ENCODE results near the gene GATAD2B.
"Not testable (repeated sequence)": the region's sequence is repeated elsewhere in the genome, so short reads cannot be mapped to it uniquely, and the experiment has no call there.

The GATAD2B gene

DNA sequence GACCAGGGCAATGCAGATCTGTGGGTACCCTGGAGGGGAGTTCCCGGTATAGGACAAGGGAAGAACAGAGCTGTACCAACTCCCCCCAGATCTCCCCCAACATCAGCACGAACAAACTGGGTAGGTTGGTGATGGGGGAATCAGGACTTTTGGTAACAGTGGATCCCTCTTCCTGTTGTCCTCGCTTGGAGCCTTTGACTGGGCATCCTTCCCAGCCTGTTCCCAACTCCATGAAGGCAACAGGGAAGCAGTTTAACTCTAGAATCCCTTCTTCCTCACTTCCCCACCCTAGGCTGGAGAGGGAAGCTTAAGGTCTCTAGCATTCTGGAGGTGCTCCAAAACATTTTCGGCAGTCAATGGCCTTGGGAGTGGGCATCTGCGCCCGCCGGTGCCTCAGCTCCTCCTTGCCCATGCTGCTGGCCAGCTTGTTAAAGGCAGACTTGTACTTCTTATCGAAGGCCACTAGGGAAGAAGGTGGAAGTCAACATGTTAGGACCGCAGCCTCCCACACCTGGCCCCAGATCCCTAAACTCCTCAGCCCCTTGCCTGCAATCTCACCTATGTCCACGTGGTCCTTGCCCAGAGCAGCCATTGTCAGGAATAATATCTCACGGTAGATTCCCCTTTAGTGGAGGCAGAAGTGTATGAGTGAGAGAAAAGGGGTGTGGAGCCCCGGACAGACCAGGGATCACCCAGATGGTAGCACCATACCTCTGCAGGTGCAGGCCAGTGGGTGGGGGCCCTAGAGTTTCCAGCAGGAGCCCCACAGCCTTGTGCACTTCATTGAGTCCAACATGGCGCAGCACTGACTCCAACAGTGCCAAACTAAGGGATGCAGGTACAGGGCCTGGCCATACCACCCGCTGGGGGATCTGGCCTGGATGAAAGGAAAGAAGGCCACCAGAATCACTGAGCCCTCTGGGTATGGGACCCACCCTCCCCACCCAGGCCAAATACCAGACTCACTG lies 7.5 kb upstream of the GATAD2B start:
- DNase-seq (ENCODE audit: insufficient read length, low spot score) (no peak), FAIRE-seq (no peak)

DNA sequence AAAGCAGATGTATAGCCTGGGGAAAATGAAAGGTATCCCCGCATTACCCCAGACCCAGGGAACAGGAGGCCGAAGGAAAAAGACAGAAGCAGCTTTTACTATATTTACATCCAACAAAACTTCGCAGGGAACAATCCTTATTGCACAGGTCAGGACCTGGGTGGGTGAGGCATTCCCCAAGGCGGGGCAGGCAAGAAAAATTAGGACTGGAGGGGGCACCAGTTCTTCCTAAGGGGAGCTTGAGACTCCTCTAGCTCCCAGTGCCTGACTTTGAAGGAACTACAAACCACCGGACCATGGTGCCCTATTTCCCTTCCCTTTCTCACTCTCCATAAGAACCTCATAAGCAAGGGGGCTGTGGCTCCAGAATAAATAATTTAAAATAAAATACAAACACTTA lies 6.7 kb upstream of the GATAD2B start:
- DNase-seq (ENCODE audit: insufficient read length, low spot score) (no peak), FAIRE-seq (no peak)
- TF ChIP-seq POLR2A (IDR thresholded peaks at IDR 0.05; ENCODE audit: low read depth, low read length), result no peak

More for the DNA sequence above, 7.5 kb upstream of the GATAD2B start:
- TF ChIP-seq POLR2A (IDR thresholded peaks at IDR 0.05; ENCODE audit: low read depth, low read length), result no peak

DNA sequence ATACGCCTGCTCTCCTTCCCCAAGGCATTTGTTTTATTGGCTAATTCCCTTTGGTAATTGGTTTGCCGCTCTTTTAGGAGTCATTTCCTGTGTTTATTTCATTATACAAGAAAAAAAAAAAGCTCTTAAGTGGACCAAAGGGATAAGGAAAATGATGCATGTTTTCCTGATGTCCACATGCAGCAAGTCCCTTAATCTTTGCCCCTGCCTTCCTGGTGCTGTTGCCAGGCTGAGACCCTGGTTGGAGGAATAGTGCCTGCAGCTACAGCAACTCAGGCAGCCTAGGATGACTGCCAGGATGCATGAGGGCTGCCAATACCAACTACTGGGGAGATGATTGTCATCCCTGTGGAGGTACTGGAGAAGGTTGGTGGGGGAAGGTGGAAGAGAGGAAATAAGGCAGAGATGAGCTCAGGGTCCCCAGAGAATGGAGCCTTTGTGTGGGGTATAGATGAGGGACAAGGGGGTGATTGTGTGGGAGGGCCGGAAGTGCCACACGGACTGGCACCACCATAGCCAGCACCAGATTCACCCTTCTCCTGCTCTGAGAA lies 6.1 kb upstream of the GATAD2B start:
- DNase-seq (ENCODE audit: insufficient read length, low spot score) (no peak), FAIRE-seq (no peak)
- TF ChIP-seq POLR2A (IDR thresholded peaks at IDR 0.05; ENCODE audit: low read depth, low read length), result no peak

DNA sequence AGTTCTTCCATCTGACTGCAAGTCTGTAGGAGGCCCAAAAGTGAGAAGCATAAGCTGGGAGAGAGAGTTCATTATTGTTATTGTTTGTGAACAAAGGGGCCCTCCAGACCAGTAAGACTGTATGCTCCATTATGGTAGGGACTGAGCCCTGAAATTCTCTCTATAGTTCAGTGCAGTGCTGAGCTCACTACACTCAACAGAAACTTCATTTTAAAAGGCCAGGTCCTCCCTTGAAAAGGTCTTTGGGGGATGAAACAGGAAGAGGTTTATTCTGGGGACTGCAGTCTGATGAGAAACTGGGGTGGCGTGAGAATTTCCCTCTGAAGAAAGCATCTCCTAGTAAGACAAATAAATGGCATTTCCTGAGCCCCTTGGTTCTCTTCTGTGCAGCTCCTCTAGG lies 5.5 kb upstream of the GATAD2B start:
- TF ChIP-seq POLR2A (IDR thresholded peaks at IDR 0.05; ENCODE audit: low read depth, low read length), result no peak
- FAIRE-seq (no peak), DNase-seq (ENCODE audit: insufficient read length, low spot score) (no peak)

DNA sequence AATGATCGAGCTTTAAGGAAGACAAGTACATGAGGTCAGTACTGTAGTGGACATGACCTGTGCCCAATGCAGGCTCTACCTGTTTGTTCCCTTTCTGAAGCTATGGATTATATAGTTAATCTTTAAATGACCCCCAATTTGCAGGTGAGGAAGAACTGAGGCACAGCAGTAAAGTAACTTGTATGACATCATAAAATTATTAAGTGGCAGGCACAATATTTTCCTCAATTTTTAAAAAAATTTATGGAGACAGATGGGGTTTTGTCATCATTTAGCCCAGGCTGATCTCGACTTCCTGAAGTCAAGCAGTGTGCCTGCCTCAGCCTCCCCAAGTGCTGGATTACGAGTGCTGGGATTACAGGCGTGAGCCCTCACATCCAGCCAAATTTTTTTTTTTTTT lies 3.6 kb upstream of the GATAD2B start:
- no peak for TF ChIP-seq POLR2A (IDR thresholded peaks at IDR 0.05; ENCODE audit: low read depth, low read length)
- FAIRE-seq (no peak), DNase-seq (ENCODE audit: insufficient read length, low spot score) (no peak)

DNA sequence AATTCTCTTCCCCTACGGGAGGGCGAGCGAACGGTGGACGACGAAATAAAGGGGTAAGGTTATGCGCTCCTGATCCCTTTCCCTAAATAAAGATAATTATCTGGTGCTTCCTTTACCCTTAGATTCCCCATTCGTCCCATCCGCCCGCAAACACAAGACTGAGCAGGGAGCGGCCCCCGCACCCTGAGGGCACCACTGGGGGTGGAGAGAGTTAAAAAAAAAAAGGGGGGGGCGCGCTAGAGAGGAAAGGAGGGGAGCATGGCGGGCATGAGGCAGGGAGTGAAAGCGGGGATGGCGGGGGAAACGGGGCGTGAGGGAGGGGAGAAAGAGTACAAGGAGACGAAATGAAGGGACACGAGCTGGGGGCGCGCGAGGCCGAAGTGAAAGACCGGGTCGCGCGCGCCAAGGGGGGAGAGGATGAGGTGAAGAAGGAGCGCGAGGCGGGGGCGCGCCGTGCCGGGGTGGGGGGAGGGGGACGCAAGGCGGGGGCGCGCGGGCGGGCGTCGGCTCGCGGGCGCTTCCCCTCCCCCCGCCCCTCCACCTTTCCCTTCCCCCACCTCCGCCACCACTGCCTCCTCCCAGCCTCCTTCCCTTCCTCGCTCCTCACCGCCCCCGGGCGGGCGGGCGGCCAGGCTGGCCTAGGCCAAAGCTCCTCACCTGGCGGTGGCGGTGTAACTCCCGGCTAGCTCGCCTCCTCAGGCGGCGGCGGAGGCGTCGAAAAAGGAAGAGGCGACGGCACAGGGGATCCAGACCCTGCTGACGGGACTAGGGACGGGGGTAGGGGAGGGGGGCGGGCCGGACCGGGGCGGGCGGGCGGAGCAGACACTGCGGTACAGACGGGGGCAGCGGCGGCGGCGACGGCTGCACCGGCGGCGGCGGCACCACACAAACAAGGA lies 448 bp downstream of the GATAD2B start:
- DNase-seq (ENCODE audit: insufficient read length, low spot score) (no peak), FAIRE-seq (no peak)
- TF ChIP-seq POLR2A (IDR thresholded peaks at IDR 0.05; ENCODE audit: low read depth, low read length), result 0 out of 2 replicates have a peak, but pooled peaks have one; percentile 30

DNA sequence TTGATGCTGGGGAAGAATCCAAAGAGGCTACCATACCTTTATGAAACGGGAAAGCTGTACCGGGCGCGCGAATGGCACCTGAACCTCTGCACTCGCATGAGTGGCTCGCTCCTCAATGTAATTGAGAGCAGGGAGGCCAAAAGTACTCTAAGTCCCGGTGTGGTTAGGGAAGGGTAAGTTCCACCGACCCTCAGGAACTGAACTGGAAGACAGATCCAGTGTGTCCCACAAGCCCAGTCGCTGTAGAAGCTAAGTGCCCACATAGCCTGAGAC lies 1.0 kb downstream of the GATAD2B start:
- FAIRE-seq (no peak), DNase-seq (ENCODE audit: insufficient read length, low spot score) (no peak)
- TF ChIP-seq POLR2A (IDR thresholded peaks at IDR 0.05; ENCODE audit: low read depth, low read length), result no peak

DNA sequence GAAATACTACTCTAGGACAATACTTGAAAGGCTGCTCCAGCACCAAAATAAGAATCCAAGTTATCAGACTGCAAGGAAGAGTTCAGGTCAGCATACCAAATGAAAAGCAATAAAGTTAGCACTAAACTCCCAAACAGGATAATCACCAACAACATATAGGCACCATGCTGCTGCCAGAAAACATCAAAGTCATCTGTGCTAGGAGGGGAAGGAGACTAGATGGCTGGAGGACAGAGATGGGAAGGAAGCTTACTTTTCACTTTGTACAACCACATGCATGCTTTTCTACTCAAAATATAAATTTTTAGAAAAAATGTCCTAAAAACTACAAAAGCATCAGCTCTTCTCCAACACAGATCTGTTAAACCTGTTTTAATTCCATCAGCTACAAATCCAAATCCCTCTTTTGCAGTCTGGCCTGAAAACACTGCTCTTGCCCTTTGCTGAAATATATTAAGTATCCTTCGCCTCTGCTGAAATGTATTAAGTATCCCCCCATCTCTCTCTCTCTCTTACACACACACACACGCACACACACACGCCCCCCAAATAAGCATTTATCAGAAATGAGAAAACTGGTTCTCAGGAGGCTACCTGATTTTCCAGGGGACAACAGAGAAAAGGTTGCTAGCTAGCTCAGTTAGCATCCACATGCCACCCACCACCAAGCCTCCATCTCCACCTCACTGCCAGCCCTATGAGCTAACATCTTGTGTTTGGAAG lies 1.5 kb downstream of the GATAD2B start:
- no peak for TF ChIP-seq POLR2A (IDR thresholded peaks at IDR 0.05; ENCODE audit: low read depth, low read length)
- no peak for DNase-seq (ENCODE audit: insufficient read length, low spot score)
- FAIRE-seq, result no peak

DNA sequence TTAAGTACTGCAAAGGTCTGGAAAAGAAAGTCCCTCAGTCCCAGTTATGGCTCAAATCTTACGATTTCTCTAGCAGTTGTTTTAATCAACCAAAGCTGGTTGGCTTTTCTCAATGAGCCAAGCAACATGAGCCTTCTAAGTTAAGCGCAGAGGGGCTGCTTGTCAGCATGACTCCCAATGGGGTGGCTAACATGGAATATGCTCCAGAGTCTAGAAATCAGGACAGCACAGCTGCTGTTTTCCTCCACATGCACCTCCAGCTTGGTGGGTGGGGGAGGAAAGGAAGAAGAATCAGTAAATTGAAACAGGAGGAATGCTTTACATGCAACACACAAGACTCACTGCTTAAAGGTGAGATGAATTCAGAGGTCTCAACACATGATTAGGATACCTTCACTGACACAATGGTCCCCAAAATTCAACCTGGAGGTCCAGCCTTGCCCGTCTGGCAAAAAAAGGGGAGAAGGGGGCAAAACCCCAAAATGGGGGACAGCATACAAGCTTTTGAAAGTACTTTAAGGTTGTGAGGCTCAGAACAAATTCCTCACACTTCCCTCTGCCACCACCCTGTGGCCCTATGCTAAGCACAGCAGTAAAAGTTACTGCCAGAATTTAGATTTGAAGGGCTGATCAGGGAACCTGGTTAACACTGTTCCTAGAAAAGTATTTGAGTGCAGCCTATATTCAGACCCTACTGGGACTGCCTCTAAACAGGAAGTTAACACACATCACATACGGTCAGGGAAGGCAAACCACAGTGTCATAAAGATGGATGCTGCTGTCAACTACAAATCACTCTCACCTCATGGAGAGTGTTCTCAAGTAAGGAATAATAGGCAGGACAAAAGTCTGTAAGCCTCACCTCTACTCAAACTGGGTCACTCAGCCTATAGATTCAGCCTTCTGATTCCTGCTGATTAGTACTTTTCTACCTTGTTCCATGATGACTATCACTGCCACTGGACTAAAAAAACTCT lies 2.6 kb downstream of the GATAD2B start:
- no peak for TF ChIP-seq POLR2A (IDR thresholded peaks at IDR 0.05; ENCODE audit: low read depth, low read length)
- DNase-seq (ENCODE audit: insufficient read length, low spot score) (no peak), FAIRE-seq (no peak)

DNA sequence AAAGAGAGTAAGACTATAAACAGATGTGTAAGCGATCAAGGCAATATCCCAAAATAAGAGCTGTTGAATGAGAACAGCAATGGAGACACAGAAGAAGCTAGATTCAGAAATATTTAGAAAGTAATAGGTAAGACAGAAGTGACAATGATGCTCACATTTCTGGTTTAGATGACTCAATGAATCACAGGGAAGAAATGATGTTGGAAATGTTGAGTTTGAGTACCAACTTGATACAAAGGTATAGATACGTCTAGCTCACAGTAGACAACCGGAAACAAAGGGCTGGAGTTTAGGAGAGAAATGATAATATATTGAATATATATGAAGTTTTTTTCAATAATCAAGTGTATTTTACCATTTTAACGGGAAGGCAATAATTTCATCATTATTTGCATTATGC lies 6.5 kb downstream of the GATAD2B start:
- DNase-seq (ENCODE audit: insufficient read length, low spot score) (no peak), FAIRE-seq (no peak)
- no peak for TF ChIP-seq POLR2A (IDR thresholded peaks at IDR 0.05; ENCODE audit: low read depth, low read length)

DNA sequence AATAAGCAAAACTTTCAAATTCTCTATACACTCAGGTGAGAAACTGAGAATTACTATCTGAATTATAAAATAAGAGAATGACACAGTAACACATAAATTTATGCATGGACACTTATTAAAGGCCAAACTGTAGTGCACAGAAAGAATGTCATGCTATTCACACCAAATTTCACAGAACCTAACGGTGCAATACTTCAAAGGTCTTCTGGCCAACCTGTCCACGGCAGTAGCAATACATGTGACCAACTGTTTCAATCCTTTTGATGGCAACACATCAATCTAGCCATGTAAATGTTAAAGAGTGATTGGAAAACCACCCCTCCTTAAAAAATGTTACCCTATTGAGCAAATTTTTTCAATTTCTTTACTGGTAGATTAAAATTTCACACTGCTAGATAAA lies 10.4 kb downstream of the GATAD2B start:
- DNase-seq (ENCODE audit: insufficient read length, low spot score) (no peak), FAIRE-seq (no peak)
- no peak for TF ChIP-seq POLR2A (IDR thresholded peaks at IDR 0.05; ENCODE audit: low read depth, low read length)

DNA sequence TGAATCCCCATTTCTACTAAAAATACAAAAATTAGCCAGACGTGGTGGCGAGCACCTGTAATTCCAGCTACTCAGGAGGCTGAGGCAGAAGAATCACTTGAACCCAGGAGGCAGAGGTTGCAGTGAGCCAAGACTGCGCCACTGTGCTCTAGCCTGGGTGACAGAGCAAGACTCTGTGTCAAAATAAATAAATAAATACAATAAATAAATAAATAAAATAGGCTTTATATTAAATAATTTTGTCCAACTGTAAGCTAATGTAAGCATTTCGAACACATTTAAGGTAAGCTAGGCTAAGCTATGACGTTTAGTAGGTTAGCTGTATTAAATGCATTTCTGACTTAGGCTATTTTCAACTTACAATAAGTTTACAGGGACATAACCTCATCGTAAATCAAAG lies 12.2 kb downstream of the GATAD2B start:
- not testable (repeated sequence) for FAIRE-seq; DNase-seq (ENCODE audit: insufficient read length, low spot score)

DNA sequence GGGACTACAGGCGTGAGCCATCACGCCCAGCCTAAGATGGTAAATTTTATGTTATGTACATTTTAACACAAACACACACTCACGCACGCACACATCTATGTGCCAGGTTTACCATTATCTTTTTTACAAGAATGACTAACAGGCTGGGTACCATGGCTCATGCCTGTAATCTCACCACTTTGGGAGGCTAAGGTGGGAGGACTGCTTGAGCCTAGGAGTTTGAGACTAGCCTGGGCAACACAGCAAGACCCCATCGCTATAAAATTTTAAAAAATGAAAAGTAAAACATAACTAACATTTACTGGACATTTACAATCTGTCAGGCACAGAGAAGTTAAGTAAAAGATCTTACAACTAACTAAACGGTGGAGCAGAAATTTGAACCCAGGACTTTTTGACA lies 14.7 kb downstream of the GATAD2B start:
- no peak for TF ChIP-seq POLR2A (IDR thresholded peaks at IDR 0.05; ENCODE audit: low read depth, low read length)
- FAIRE-seq (no peak), DNase-seq (ENCODE audit: insufficient read length, low spot score) (no peak)
